ENCODE results near the gene PATE3.

DNA sequence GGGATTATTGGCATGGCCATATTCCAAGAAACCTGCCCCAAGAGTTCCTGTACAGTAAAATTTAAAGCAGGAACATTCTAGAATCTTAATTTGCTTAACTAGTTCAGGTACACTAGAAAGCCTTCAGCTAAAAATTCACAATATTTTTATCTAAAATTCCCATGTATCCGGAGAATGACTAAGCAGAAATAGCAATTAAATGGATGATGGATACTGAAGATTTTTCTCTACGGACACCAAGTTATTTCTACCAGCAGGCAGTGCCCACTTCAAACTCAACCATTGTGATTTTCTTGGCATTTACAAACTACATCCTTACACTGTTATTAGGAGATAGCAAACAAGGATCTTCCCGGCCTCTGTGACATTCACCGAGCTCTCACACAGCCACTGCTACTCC is 2.9 kb downstream of the PATE3 start:
- TF ChIP-seq, protein P1, sequence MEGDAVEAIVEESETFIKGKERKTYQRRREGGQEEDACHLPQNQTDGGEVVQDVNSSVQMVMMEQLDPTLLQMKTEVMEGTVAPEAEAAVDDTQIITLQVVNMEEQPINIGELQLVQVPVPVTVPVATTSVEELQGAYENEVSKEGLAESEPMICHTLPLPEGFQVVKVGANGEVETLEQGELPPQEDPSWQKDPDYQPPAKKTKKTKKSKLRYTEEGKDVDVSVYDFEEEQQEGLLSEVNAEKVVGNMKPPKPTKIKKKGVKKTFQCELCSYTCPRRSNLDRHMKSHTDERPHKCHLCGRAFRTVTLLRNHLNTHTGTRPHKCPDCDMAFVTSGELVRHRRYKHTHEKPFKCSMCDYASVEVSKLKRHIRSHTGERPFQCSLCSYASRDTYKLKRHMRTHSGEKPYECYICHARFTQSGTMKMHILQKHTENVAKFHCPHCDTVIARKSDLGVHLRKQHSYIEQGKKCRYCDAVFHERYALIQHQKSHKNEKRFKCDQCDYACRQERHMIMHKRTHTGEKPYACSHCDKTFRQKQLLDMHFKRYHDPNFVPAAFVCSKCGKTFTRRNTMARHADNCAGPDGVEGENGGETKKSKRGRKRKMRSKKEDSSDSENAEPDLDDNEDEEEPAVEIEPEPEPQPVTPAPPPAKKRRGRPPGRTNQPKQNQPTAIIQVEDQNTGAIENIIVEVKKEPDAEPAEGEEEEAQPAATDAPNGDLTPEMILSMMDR (IDR thresholded peaks at IDR 0.05) = no peak
- TF ChIP-seq POLR2A (IDR thresholded peaks at IDR 0.05) = no peak

All from gastroesophageal sphincter (tissue), 3 donors.